Activated effector memory CD4-positive, alpha-beta T cell treated with Interleukin-2 at 50 U/mL for 16 hours (primary cell): ENCODE results near the gene CYP27A1.

ENCODE experiments used
- DNase-seq: peaks from one replicate; pipeline ENCODE4 v3.0.0-alpha.2; 2020

The CYP27A1 gene

DNA sequence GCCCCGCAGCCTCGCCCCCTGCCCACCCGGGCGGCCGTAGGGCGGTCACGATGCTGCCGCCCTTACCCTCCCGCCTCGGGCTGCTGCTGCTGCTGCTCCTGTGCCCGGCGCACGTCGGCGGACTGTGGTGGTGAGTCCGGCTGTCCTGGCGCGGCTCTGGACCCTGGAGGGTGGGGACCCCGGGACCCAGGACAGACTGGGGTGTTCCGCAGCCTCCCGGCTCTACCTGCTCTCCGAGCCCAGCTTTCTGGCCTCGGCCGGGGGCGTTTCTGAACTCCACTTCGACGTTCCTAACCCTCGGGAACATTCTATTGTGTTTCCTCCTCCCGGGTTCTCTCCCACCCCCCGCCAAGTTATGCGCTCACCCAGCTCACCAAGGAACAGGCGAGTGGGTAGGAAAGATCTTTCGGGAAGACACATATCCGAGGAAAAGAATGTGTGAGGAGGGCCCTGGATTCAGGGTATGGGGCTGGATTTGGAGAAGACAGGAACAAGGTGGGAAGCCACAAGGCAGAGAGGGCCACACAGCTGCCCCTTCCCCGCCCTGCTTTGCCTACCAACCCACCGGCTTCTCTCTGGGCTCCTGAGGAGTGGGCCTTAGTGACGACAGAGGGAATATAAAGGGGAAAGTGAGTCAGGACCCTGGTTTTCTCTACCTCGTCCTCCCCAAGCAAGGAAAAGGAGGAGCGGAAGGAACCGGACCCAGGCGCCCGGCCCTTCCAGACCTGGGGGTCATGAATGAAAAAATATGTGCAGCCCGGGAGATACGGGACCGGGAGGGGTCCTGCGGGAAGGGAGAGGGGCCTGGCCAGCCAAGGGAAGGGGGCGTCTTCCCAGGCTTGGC is 78.3 kb downstream of the CYP27A1 start:
- no peak for DNase-seq

DNA sequence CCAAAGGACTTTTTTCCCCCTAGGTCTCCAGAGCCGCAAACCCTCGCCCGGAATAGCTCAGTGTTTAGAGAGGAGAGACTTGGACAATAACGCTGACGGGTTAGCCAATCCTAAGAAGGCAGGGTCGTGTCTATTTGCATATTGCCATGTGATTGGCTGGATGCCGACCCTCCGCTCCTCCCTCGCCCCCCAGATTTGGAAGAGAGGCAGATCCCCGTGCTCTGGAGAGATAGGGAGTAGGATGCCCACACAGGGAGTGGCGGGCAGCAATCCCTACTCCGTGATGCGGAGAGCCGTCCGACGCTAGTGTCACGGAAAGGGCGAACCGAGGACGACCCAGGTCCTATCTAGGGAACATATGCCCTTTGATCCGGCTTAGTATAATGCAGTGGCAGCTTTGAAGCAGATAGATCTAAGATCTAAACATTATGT is 79.0 kb downstream of the CYP27A1 start:
- no peak for DNase-seq

DNA sequence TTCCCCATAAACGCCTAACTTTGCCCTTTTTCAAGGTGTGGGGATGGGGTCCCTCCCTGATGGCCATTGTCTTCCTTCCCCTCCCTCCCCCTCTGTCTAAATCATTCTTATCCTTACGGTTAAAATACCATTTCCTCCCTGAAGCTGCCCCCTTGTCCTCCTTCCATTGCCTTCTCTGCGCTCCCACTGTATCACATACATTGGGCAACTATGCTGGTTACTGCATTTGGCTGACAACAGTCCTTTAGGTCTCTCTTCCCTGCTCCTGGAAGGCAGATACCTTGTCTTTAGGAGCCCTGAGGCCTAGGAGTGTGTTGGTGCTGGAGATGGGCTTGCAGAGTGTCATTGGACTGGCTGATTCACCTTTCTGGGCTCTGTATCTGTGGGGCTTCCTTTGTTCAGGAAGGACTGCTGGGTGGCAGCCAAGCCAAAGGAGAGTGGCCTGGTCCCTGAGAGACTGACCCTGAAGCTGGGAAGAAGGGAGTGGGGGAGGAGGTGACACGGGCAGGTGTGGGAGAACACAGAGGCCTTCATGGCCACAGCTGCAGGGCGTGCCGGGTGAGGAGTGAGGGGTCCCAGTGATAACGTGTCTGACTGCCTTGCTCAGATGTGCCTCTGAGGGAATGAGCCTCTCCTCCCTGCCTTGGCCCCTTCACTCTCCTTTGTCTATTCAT is 79.8 kb downstream of the CYP27A1 start:
- no peak for DNase-seq

DNA sequence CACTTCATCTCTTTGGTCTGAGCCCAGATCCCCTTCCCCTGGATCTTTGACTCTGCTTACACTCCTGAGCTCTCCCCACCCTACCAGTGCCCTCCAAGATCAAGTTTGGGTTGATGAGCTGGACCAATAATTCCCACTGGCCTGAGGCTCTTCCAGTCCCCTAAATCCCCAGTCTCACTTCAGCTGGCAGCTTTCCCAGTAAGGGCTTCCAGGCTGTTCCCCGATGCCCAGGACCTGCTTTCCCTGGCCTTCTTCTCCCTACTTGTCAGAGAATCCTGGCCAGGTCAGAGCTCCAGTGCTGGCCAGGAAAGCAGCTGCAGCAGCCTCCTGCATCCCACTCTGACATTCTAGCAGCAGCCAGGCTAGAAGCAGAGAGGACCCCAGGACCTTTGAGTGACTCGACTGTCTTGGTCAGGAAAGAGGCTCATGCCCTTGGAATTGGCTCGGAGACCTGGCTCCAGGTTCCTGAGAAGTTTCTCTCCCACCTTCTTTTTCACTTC is 81.1 kb downstream of the CYP27A1 start:
- DNase-seq: no peak
